ENCODE results near the gene RCOR2.
A peak's percentile ranks its signal among the peaks of the same experiment; 100 is the strongest.

The RCOR2 gene

GRCh38 chr11:63912678-63913077, 4.3 kb downstream of the RCOR2 start:
- peak; percentile 4 for TF ChIP-seq CTCF (IDR thresholded peaks at IDR 0.05; ENCODE audit: low read depth, low read length, missing control alignments)
- DNase-seq (ENCODE audit: extremely low read depth, low read depth), result no peak
- no peak overlapping the region for H3K4me3 ChIP-seq (replicated peaks; ENCODE audit: low read depth, low read length)

GRCh38 chr11:63911876-63912275, 5.1 kb downstream of the RCOR2 start:
- no peak for TF ChIP-seq CTCF (IDR thresholded peaks at IDR 0.05; ENCODE audit: low read depth, low read length, missing control alignments)
- DNase-seq (ENCODE audit: extremely low read depth, low read depth), result no peak
- H3K4me3 ChIP-seq (replicated peaks; ENCODE audit: low read depth, low read length), result no peak overlapping the region

GRCh38 chr11:63911440-63911839, 5.5 kb downstream of the RCOR2 start:
- DNase-seq (ENCODE audit: extremely low read depth, low read depth), result no peak
- H3K4me3 ChIP-seq (replicated peaks; ENCODE audit: low read depth, low read length), result no peak overlapping the region
- no peak for TF ChIP-seq CTCF (IDR thresholded peaks at IDR 0.05; ENCODE audit: low read depth, low read length, missing control alignments)

GRCh38 chr11:63910675-63911074, 6.3 kb downstream of the RCOR2 start:
- TF ChIP-seq CTCF (IDR thresholded peaks at IDR 0.05; ENCODE audit: low read depth, low read length, missing control alignments), result no peak
- no peak overlapping the region for H3K4me3 ChIP-seq (replicated peaks; ENCODE audit: low read depth, low read length)
- DNase-seq (ENCODE audit: extremely low read depth, low read depth), result no peak

GRCh38 chr11:63909591-63910506, 7.1 kb downstream of the RCOR2 start:
- no peak overlapping the region for H3K4me3 ChIP-seq (replicated peaks; ENCODE audit: low read depth, low read length)
- DNase-seq (ENCODE audit: extremely low read depth, low read depth), result no peak
- TF ChIP-seq CTCF (IDR thresholded peaks at IDR 0.05; ENCODE audit: low read depth, low read length, missing control alignments), result no peak

GRCh38 chr11:63908631-63909401, 8.1 kb downstream of the RCOR2 start:
- no peak for TF ChIP-seq CTCF (IDR thresholded peaks at IDR 0.05; ENCODE audit: low read depth, low read length, missing control alignments)
- no peak overlapping the region for H3K4me3 ChIP-seq (replicated peaks; ENCODE audit: low read depth, low read length)
- no peak for DNase-seq (ENCODE audit: extremely low read depth, low read depth)

Measured in HFF-Myc (cell line).